HG03378 (cell line): ENCODE results near the gene WFDC12.

Experiments used
- ATAC-seq: cut with Tn5 transposase; IDR thresholded peaks from one replicate; pipeline ENCODE4 v1.9.1; 2021; ENCODE audit warnings: mild to moderate bottlenecking, moderate library complexity; ENCODE audit not compliant: unreplicated experiment

WFDC12 gene

DNA sequence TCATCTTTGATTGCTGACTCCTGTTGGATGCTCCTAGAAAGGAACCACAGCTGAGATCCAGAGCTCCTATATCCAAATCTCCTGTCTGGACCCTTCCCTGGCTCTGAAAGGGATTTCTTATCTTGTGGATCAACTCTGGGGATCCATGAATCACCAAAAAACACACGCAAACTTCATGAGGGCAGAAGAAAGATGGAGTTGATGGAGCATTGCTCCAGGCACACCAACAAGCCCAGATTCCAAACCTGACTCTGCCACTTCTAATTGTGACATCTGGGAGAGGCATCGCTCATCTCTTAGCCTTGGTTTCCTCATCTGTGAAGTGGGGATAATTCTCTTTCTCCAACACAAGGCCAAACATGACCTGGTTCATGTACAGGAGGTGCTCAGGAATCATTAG is 30.1 kb downstream of the WFDC12 start:
- no peak for ATAC-seq

DNA sequence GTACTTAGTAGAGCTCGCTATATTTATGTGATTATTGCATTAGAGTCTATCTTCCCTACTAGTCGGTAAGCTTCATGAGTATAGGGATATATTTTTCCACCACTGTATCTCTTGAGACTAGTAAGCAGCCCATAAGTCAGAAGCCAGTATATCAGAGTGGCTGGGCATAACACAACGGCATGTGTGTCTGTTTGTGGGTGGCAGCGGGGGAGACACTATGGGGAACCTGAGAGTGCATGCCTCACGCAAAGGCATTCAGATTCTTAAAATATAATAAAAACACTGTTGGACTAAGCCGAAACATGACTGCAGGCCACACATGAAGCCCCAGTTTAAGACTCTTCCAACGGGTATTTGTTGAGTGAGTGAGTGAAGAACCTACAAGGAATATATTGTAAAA is 31.4 kb downstream of the WFDC12 start:
- ATAC-seq, result no peak

DNA sequence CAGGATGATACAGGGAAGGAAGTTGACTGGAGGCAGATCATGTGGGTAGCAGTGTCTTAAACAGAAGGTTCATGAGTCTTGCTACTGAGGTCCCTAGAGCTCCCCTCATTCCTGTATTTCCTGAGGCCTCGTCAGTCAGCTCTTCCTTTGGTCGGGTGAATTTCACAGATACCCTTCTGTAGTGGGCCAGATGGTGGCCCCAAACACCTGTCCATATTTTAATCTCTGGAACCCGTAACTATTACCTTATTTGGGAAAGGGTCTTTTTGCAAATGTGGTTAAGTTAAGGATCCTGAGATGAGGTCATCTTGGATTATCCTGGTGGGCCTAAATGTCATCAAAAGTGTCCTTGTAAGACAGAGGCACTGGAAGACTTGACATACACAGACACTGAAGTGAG is 32.9 kb downstream of the WFDC12 start:
- ATAC-seq, result no peak

DNA sequence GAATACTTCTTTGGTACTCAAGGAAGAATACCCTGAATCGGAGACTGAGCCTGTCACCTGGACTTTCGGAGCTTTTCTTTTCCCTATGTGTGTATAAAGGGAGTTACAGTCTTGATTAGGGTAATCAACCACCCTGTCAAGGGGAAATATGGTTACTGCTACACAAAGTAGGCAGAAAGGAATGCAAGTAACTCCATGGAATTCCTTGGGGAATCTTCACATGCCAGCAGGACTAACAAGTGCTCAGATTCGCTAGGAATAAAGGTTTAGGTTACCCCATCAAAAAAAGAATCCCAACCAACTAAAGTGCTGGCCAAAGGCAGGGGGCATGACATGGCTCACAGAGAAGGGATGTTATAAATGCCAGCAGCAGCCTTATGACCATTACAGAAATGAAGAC is 33.8 kb downstream of the WFDC12 start:
- no peak for ATAC-seq

DNA sequence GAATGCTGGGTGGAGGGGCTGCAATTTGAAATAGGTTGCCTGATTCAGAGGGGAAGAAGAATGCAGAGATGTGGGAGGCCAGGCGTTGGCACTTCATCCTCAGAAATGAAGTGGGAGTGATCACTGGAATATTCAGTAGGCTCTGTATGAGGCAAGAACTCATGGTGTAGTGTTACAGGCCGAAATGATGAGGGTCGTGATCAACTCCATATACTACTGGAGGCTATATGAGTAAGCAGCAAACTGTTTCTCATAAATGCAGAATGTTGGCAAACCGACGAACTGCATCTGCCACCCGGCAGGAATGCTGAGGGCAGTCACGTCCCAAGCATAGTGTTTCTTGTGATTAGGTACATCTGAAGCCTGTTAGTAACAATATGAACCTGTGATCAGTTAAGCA is 36.0 kb downstream of the WFDC12 start:
- no peak for ATAC-seq

DNA sequence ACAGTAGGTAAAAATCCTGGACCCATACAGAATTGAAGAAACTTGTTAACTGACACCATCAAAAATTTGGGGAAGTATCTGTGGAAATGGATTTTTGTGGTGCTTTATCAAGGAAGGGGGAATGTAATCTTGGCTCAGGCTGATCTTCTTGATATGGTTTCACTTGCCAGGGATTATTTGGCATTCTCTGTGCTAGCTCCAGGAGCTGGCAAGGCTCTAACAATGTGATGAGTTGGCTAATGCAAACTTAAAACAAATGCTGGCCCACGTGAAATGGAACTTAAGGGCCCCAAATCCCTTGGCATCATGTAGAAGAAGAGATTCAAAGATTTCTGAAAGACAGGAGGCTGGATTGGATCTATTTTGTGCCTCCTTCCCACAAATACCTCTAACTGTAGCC is 36.5 kb downstream of the WFDC12 start:
- ATAC-seq, result no peak

DNA sequence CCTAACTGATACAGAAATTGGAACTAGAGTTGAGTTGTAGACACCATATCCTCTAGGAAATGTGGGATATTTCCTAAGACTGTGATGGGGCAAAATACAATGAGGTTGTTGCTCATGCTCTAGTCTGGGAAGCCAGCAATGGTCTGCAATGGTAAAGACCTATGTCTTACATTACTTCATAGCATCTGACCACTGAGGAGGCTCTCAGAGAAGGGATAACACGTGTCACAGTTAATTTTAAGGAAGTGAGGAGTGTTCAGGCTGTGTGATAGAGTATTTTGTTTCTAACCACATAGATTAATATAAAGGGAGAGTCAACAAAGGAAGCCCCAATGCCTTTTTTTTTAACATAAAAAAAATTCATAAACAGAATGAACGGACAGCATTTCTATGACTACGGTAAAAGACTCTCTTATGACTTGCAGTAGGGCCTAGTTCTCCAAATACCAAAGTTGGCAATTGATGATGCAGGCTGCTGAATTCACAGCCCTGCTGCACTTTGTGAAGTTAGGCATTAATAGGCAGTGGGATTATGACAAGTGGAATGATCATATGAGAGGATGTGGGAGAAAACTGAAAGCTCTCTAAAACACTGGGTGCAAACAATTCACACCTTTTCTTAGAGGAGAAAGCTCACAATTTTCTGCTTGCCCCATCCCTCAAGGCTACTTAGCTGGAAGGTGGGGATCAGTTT is 37.0 kb downstream of the WFDC12 start:
- ATAC-seq, result no peak

DNA sequence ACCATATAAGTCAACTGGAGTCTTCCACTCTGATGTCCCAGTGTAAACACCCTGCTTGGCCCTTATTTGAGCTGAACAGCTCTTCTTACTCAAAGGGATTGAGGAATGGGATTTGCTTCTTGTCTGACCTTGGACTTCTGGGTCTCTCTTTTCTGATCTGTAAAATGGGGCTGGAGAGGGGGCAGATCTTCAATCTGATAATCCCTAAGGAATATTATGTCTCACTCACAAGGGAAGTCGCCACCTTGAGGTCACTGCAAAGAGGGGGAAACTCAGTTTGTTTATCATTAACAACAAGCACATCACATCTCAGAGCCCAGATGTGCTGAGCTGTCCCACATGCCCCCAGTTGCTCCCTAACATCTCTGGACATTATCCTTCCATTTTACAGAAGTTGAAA is 38.4 kb downstream of the WFDC12 start:
- no peak for ATAC-seq

DNA sequence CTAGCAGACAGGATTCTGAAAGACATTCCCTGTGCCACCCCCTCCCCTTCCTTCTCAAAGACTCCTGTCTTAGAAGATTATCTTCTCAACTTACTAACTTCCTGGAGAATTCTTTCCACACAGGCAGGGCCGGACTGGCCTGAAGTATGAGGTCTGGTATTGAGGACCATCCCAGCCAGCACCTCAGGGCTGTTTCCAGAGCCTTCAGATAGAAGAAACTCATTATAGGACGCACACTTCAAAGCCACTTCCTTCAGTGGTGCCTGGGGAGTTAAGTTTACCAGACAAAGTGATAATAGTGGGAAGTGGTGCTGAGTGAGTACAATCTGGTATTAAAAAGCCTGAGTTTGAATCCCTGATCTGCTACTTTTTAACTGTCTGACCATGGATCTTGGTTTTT is 39.0 kb downstream of the WFDC12 start:
- no peak for ATAC-seq

DNA sequence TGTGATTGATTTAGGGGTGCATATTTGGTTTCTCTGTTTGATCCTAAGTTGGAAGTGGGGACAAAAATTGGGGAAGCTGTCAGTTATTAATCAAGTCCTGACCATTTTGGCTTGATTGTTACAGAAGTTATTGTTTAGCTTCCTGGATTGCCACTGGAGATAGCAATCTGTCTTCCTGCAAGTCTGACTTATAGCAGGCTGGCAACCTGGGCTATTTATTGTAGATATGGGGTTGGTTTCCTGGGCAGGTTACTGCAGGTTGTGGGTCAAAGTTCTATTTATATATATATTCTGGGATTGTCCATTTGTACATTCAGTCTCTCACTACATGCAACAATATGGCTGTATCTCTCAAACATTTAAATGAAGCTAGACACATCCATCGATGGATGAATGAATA is 41.1 kb downstream of the WFDC12 start:
- no peak for ATAC-seq

DNA sequence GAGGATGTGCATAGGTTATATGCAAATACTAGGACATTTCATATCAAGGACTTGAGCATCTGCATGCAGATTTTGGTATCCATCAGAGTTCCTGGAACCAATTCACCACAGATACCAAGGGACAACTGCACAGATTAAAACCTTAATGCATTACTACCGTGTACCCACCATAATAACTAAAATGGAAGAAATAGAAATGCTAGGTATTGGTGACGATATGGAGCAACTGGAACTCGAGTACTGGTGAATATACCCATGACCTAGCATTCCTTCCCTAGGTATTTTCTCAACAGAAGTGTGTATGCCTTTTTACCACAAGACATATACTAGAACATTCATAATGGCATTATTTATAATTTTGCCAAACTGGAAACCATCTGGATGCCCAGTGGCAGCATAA is 41.8 kb downstream of the WFDC12 start:
- no peak for ATAC-seq

DNA sequence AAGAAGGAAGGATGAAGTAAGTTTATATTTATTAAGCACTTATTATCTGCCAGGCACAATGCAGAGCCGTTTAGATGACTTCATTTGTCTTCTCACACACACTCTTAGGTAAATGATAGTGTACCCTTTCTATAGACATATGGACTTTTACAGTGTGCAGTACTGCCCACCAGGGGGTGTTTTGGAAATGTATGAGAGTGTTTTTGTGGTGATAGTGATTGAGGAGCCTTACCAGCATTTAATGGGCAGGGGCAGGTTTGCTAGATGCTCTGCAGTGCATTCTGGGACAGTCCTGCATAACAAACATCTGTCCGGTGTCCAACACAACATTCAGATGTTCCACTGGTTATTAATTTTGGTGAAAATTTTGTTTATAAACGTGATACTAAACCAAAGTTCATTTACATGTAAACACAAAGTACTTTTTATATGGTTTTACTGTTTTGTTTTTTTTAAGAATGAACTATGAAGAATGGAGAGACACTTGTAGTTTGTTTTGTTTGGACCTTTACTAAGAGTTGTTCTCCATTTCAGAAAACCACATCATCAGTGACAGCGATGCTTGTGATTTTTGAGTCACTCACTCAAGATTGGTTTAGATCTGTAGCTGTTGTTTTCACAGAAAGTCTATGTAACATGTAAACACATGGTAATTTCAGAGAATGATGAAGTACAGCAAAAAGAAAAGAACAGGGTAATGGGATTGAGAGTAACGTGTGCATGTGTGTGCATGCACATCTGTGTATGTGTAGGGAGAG is 43.2 kb downstream of the WFDC12 start:
- no peak for ATAC-seq

DNA sequence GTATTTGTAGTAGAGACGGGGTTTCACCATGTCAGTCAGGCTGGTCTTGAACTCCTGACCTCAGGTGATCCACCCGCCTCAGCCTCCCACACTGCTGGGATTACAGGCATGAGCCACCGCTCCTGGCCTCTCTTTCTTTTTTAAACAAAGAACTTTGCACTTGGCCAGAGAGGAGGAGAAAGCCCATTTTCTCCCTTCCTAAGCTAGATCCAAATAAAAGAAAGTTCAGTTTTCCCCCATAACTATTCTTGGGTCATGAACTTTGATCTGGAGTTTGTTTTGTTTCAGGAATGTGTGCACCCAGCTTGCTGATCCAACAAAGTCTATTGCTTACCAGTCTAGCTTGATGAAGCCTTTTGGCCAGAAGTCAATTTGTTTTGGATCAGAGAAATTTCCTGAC is 46.7 kb downstream of the WFDC12 start:
- ATAC-seq, result no peak
